ENCODE measurements around the gene ZNF516.

The ZNF516 gene

GRCh38 chr18:76317136-76317535 lies 177.9 kb downstream of the ZNF516 start:
- no peak for DNase-seq

- DNase-seq: no peak
Observed at GRCh38 chr18:76315722-76316230, 179.3 kb downstream of the ZNF516 start.

DNA sequence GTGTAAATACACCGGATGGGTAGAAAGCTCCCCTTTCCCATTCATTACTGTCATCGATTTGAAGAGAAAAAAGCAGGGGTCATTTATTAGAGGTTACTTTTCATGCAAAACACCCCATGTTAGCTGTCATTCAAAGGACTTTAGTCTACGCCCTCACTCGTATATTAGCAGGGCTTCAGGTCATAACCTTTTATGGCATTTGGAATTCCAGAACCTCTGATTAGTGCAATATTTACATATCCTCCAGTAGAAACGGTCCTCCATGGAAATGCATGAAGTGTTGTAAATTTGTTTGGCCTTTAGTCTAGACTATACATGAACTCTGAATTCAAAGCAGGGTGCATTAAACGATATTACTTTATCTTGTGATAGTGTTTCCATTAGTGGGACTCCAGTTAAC lies 180.5 kb downstream of the ZNF516 start:
- no peak for DNase-seq

DNA sequence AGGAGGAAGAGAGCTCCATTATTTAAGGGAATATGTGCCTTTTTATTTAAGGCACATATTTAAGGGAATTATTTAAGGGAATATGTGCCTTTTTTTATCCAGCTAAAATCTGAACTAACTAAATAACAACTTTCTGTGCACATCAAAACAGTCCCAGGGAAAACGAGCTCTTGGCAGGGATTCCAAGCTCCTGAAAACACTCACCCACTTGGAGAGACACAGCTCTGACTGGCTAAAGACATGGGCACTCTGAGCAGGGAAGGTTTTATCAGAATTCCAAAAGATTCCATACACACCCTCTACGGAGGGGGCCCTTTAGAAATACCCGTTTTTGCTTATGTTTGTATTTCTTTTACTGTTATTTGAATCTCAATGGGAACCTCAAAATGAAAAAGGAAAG lies 181.0 kb downstream of the ZNF516 start:
- no peak for DNase-seq
